COLO668 (cell line): ENCODE data around the gene NBPF6.
"Not testable (repeated sequence)": the region's sequence is repeated elsewhere in the genome, so short reads cannot be mapped to it uniquely, and the experiment has no call there.

Source experiments
- DNase-seq: peaks from one replicate; lab custom pipeline; 2025; ENCODE audit not compliant: unreplicated experiment; lab: John Stamatoyannopoulos, UW

The NBPF6 gene

DNA sequence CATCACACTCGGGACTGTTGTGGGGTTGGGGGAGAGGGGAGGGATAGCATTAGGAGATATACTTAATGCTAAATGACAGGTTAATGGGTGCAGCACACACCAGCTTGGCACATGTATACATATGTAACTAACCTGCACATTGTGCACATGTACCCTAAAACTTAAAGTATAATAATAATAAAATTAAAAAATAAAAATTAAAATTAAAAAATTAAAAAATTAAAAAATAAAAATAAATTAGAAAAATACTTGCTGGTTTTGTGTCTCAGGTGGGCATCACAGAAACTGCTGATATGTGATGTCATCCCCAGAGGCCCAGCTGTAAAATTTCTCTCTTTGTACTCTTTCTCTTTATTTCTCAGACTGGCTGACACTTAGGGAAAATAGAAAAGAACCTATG is 44.9 kb downstream of the NBPF6 start:
- DNase-seq: not testable (repeated sequence)

DNA sequence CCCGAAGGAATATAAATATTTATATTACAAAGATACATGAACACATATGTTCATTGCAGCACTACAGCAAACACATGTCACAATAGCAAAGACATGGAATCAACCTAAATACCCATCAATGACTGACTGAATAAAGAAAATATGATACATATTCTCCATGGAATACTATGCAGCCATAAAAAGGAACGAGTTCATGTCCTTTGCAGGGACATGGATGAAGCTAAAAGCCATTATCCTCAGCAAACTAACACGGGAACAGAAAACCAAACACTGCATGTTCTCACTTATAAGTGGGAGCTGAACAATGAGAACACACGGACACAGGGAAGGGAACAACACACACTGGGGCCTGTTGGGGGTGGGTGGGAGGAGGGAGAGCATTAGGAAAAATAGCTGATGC is 46.7 kb downstream of the NBPF6 start:
- DNase-seq: not testable (repeated sequence)

DNA sequence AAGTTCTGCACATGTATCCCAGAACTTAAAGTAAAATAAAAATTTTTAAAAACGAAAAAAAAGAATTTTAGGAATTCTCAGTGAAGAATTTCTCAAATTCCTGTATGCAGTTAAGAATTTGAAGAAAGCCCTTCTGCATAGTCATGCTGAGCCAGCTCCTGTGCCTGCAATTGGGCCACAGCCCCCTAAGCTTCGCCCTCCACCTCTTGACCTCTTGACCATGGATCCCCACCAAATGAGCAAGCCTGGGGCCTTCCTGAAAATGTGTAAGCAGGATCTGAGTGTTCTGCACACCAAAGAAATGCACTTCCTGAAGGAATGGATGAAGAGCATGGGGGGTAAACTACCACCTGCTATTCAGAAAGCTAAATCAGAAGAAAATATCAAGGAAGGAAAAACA is 52.0 kb downstream of the NBPF6 start:
- no peak for DNase-seq

DNA sequence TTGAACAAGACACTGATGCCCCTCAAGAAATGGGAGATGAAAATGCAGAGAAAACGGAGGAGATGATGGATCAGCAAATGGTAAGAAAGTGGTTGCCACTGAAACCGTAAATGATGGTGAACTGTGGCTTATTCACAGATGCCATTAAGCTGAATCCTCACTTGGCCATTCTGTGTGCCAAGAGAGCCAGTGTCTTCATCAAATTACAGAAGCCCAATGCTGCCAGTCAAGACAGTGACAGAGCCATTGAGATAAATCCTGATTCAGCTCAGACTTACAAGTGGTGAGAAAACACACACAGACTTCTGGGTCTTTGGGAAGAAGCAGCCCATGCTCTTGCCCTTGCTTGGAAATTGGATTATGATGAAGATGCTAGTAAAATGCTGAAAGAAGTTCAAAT is 52.5 kb downstream of the NBPF6 start:
- DNase-seq: no peak

DNA sequence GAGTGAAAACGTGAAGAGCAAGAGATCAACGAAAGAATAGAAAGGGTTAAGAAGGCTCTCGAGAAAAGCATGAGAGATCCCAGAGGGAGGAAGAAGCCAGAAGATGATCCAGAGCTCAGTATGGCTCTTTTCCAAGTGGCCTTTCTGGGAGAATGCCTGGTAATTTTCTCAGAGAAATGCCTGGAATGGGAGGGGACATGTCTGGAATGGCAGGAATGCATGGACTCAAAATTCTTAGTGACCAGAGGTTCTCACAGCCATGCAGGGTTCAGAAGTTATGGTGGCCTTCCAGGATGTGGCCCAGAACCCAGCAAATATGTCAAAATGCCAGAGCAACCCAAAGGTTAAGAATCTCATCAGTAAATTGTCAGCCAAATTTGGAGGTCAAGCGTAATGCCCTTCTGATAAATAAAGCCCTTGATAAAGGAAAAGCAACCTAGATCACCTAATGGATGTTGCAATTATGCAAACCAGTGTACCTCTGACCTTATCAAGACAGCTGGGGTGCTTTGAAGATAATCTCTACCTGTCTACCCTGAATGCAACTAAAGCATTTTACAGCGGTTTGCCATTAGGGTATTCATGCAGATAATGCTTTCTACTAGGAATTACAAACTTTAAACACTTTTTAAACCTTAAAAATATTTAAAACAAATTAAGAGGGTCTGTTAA is 53.1 kb downstream of the NBPF6 start:
- no peak for DNase-seq

DNA sequence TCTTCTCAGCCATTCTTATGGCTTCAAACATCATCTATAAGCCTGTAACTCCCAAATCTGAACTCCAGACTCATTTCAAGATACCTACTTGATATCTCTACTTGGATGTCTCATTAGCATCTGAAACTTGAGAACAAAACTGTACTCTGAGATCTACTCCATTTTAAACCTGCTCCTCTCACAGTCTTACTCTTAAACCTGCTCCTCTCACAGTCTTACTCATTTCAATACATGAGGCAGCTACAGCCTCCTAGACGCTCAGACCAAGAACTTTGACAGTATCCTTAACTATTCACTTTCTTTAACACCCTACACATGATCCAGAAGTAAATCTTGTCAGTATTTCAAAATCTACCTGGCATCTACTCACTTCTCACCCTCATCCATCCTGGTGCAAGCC is 54.3 kb downstream of the NBPF6 start:
- no peak for DNase-seq

DNA sequence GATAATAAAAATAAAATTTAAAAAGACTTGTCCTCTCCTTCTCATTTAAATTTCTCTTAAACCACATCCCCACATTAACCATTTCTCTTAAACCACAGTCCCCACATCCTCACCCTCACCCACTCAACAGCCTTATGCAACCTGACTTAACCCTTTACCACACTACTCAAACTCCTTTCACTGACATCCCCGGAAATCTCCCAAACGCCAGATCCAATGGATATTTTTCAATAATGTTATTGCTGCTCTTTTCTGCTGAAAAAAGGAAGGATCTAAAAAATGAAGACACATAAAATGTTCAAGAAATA is 55.6 kb downstream of the NBPF6 start:
- DNase-seq: no peak

DNA sequence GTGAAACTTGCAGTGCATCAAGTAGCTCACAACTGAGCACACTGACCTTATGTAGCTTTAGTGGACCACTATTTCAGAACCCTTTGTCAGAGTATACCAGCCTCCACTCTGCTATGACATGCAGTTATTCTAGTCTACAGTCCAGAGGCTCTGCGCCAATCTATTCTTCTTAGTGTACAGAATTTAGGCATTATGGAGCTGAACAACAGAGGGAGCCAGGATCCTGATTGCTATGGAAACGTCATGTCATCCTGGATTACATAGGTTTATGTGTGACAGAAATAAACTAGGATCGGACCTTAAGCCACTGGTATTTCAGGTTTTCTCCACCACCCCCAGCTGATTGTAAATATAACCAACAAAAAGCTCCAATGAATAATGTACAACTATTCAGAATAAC is 61.6 kb downstream of the NBPF6 start:
- no peak for DNase-seq

DNA sequence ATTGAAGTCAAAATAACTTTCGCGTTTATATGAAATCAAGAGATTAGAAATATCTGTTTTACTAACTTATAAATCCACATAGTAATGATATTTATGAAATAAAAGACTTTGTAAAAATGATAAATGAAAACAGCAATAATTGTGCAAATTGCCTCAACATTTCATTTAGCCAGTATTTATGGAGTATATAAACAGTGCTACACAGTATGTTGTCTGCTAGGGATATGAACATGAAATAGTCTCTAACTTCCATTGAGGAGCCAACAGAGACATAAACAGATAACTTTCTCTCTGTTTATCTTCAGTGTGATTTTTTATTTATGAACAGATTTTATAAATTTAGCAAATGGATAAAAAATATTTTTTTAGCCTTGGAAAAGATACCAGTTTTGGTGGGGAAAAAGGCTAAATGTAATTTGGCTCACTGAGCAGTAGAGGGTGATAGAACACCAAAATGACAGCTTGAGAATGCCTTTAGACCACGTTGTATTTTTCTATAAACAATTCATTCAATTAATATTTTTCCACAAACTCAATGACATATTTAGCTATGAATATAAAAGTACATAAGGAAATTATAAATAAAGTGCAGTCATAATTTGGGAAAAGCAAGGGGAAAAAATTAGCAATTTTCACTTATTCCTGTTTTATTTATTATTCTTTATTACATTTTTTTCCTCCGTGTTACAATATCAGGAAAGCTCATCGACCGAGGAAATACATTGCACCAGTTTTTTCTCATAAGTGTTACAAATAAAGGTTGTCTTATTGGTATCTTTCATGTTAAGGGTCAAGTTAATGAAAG is 62.3 kb downstream of the NBPF6 start:
- no peak for DNase-seq

DNA sequence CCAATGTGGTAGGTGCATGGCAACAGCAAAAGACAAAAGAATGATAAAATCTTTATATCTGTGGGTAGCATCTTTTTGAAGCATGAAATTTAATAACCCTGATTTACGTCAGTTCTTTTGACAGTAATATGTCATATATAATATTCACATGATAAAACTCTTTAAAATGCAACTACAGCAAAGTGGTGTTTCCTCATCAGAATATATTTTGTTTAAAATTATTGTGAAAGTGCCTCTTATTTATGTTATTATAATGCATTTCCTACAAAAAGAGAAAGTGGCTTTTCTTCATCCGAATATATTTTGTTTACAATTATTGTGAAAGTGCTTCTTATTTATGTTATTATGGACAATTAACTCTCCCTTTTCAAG is 62.9 kb downstream of the NBPF6 start:
- no peak for DNase-seq

DNA sequence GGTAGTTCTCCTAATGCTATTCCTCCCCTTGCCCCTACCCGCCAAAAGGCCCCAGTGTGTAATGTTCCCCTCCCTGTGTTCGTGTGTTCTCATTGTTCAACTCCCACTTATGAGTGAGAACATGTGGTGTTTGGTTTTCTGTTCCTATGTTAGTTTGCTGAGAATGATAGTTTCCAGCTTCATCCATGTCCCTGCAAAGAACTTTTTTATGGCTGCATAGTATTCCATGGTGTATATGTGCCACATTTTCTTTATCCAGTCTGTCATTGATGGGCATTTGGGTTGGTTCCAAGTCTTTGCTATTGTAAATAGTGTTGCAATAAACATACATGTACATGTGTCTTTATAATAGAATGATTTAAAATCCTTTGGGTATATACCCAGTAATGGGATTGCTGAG is 63.8 kb downstream of the NBPF6 start:
- not testable (repeated sequence) for DNase-seq

DNA sequence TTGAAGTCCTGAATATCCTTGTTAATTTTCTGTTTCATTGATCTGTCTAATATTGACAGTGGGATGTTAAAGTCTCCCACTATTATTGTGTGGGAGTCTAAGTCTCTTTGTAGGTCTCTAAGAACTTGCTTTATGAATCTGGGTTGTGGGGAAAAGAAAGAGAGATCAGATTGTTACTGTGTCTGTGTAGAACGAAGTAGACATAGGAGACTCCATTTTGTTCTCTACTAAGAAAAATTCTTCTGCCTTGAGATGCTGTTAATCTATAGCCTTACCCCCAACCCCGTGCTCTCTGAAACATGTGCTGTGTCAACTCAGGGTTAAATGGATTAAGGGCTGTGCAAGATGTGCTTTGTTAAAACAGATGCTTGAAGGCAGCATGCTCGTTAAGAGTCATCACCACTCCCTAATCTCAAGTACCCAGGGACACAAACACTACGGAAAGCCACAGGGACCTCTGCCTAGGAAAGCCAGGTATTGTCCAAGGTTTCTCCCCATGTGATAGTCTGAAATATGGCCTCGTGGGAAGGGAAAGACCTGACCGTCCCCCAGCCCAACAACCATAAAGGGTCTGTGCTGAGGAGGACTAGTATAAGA is 67.3 kb downstream of the NBPF6 start:
- not testable (repeated sequence) for DNase-seq
